Spleen (tissue), 13 donors: ENCODE data around the gene PIGV. TPM values are rescaled to one million over a fixed set of nuclear protein-coding genes. Genes with fewer than 3 reads are reported as not detected.

Experiments used
- DNase-seq: peaks from one replicate; pipeline ENCODE4 v3.0.0-alpha.2; 2020
- H3K27ac ChIP-seq, 8 donors: fragments of 200-600 bp; sonication (generic) in 7 of 8; 1 replicate in 4 of 8; 2 replicates in 4 of 8; pipeline versions ENCODE4 v1.5.0 to v1.8.0; 2016 to 2021; ENCODE audit warnings: inconsistent platforms in 4 of 8, mild to moderate bottlenecking in 4 of 8, moderate library complexity in 1 of 8
- H3K27me3 ChIP-seq, 7 donors: fragments of 200-600 bp; sonication (generic) in 6 of 7; replicated peaks in 1 of 7; 1 replicate in 4 of 7; 2 replicates in 3 of 7; pipeline versions ENCODE4 v1.5.0 to v1.8.0; 2016 to 2021; ENCODE audit warnings: inconsistent platforms in 3 of 7, mild to moderate bottlenecking in 1 of 7
- H3K36me3 ChIP-seq, 6 donors: fragments of 200-600 bp; sonication (generic) in 5 of 6; 1 replicate in 4 of 6; 2 replicates in 2 of 6; pipeline versions ENCODE4 v1.5.0 to v1.8.0; 2016 to 2021; ENCODE audit warnings: inconsistent platforms in 2 of 6
- H3K4me1 ChIP-seq, 6 donors: fragments of 200-600 bp; sonication (generic) in 5 of 6; 1 replicate in 3 of 6; 2 replicates in 3 of 6; pipeline versions ENCODE4 v1.5.0 to v1.8.0; 2016 to 2021; ENCODE audit warnings: inconsistent platforms in 3 of 6
- H3K4me3 ChIP-seq, 8 donors: fragments of 200-600 bp; sonication (generic) in 7 of 8; 1 replicate in 4 of 8; 2 replicates in 4 of 8; pipeline versions ENCODE4 v1.5.0 to v1.8.0; 2016 to 2021; ENCODE audit warnings: inconsistent platforms in 4 of 8, mild to moderate bottlenecking in 4 of 8, moderate library complexity in 2 of 8
- H3K9me3 ChIP-seq, 8 donors: fragments of 200-600 bp; sonication (generic) in 7 of 8; 1 replicate in 4 of 8; 2 replicates in 4 of 8; pipeline versions ENCODE4 v1.5.0 to v1.8.0; 2016 to 2021; ENCODE audit warnings: inconsistent platforms in 4 of 8
- CTCF ChIP-seq, 11 experiments: fragments of 200-600 bp in 7 of 11; fragments of 450-650 bp in 4 of 11; sonication (generic) in 4 of 11; IDR thresholded peaks in 8 of 11; conservative IDR thresholded peaks in 3 of 11; 1 replicate in 7 of 11; 2 replicates in 4 of 11; pipeline versions ENCODE4 v1.4.0 to v1.8.0; 2016 to 2021; ENCODE audit warnings: antibody characterized with exemption in 11 of 11, inconsistent platforms in 4 of 11, mild to moderate bottlenecking in 1 of 11
- POLR2A ChIP-seq, 3 donors: fragments of 450-650 bp; IDR thresholded peaks; one replicate each; pipeline ENCODE4 v1.5.1; 2017; ENCODE audit warnings: antibody characterized with exemption in 3 of 3, mild to moderate bottlenecking in 1 of 3
- POLR2AphosphoS5 ChIP-seq, 3 donors: sonication (generic); formaldehyde crosslinking; IDR thresholded peaks; one replicate each; pipeline ENCODE4 v1.5.1; 2017; ENCODE audit warnings: antibody characterized with exemption in 3 of 3
- WGBS, 5 donors: extraction: QIAGEN DNeasy Blood & Tissue Kit in 3 of 5; methylation state at CpG; one replicate each; pipeline versions ENCODE4 v1.1.5 to v1.1.7; 2013 to 2018; 5-methylcytosine and 5-hydroxymethylcytosine counted together
- intact Hi-C: fragments of 100-400 bp; cut with DNase I; formaldehyde crosslinking; loops from one replicate; pipeline ENCODE4 v1.15.0; 2023; ENCODE audit warnings: low total_unique reads
- long read RNA-seq, 2 donors: transcript quantifications; one replicate each; lab custom pipeline, GENCODE V29; 2026
- polyA plus RNA-seq, 3 donors: library from polyadenylated mRNA; stranded (reverse); fragments of 200-250 nt; gene quantifications; one replicate each; pipeline ENCODE4 v1.2.1, GENCODE V29; 2013
- total RNA-seq, 7 donors: library from RNA; depleted of rRNA in 3 of 7; stranded (reverse); fragments of >200 nt in 3 of 7; fragmentation: NEBNext Ultra II Directional in 4 of 7; extraction: Animal tissue kit (Norgen Biotek cat#: 25700) in 4 of 7; gene quantifications; one replicate each; pipeline versions ENCODE4 v1.1.0 to v1.2.1, GENCODE V29; 2016 to 2021
- donor health status: healthy with polysubstance abuse.
- donor health status: DM: no; HTN: no; CAD: no; lungs with moderate emphysema.
- donor health status: DM: no; HTN: no; CAD: no.
- donor health status: Bipolar disorder and iron deficiency.
- donor health status: healthy.
- donor health status: DM: no; HTN: no; CAD: no.
- donor health status: DM: yes; HTN: yes; CAD: no.

Gene PIGV
- total RNA-seq, result 10 to 100 TPM in 6 of 7 donors, 1 to 10 TPM in 1; 8.1 to 21.8 (median 12.5) TPM
- 1 to 10 TPM; 4.8 to 6.6 (median 5.2) TPM for polyA plus RNA-seq
- long read RNA-seq, donor 1, partial matches to known transcripts, result 0 of 1 reads
- long read RNA-seq, donor 1, other reads (novel, unspliced or antisense), result 0 of 1 reads
- long read RNA-seq, donor 2, partial matches to known transcripts, result 0 of 1 reads
- long read RNA-seq, donor 2, other reads (novel, unspliced or antisense), result 0 of 1 reads

- intact Hi-C loops, result loop anchor here (5.0 kb wide), 1 partner anchor 91 kb away; the partner anchor contains the start of gene ARID1A
- DNase-seq, result peak; percentile 97
- TF ChIP-seq POLR2A (IDR thresholded peaks at IDR 0.05), result peak in 2 of 3 donors; percentile 6 to 46
- TF ChIP-seq POLR2AphosphoS5 (IDR thresholded peaks at IDR 0.05), result peak; percentile 91 to 93 (median 93)
- TF ChIP-seq CTCF (IDR thresholded peaks at IDR 0.05 in 8 of 11, conservative IDR thresholded peaks at IDR 0.05 in 3 of 11), result peak in 10 of 11 experiments; percentile 20 to 71 (median 46)
- H3K4me1 ChIP-seq, result peaks cover 44 to 84% (median 67%) of the 10 kb centered on the region in 6 donors
- WGBS, 5 donors, result 0 to 1% (median 0%) methylated on average over 24 to 63 of the region's 63 CpGs
- H3K36me3 ChIP-seq, result peaks cover 0 to 32% (median 0%) of the 10 kb centered on the region in 6 donors
- peak within 1 kb of the TSS; percentile 63 to 96 (median 75) for H3K4me3 ChIP-seq
- H3K27ac ChIP-seq, result peak within 1 kb of the TSS; percentile 96 to 100 (median 99)
- no peaks in the 10 kb centered on the region for H3K9me3 ChIP-seq
- H3K27me3 ChIP-seq, result no peaks in the 10 kb centered on the region
These were observed at the start of gene PIGV for GRCh38 chr1:26787706-26788514. Gene PIGV (plus strand): TSS chr1:26787950. CDS start chr1:26790816, 2,866 bp downstream.

- Histone ChIP-seq H3K36me3 (peaks cover 2 to 87% (median 58%) of the 10 kb centered on the region in 6 donors), H3K4me1 (peaks cover 38 to 92% (median 73%) of the 10 kb centered on the region in 6 donors), H3K9me3 (no peaks in the 10 kb centered on the region), H3K4me3 (no peak overlapping the region), H3K27me3 (no peaks in the 10 kb centered on the region), H3K27ac (peak overlapping the region in 7 of 8 donors; percentile 9 to 94 (median 90))
- intact Hi-C loops, result no loop called here
- DNase-seq, result no peak
- 50 to 59% (median 57%) methylated on average over 4 of the region's 4 CpGs for WGBS, 5 donors
- TF ChIP-seq POLR2AphosphoS5 (IDR thresholded peaks at IDR 0.05), result no peak
- no peak for TF ChIP-seq CTCF (IDR thresholded peaks at IDR 0.05 in 8 of 11, conservative IDR thresholded peaks at IDR 0.05 in 3 of 11)
- no peak for TF ChIP-seq POLR2A (IDR thresholded peaks at IDR 0.05)
These were observed 48.3 kb upstream of the PIGV start for GRCh38 chr1:26739329-26739914.

- H3K4me3 ChIP-seq, result no peak overlapping the region
- no peaks in the 10 kb centered on the region for H3K27me3 ChIP-seq
- peaks cover 2 to 83% (median 51%) of the 10 kb centered on the region in 6 donors for H3K36me3 ChIP-seq
- 84 to 91% (median 88%) methylated on average over 3 of the region's 3 CpGs for WGBS, 5 donors
- no peak for DNase-seq
- intact Hi-C loops, result loop anchor here (10.0 kb wide), 1 partner anchor 45 kb away; the partner anchor contains the start of gene ARID1A
- H3K9me3 ChIP-seq, result no peaks in the 10 kb centered on the region
- H3K27ac ChIP-seq, result peak overlapping the region in 7 of 8 donors; percentile 9 to 94 (median 90)
- peaks cover 45 to 92% (median 74%) of the 10 kb centered on the region in 6 donors for H3K4me1 ChIP-seq
- no peak for TF ChIP-seq POLR2AphosphoS5 (IDR thresholded peaks at IDR 0.05)
- no peak for TF ChIP-seq CTCF (IDR thresholded peaks at IDR 0.05 in 8 of 11, conservative IDR thresholded peaks at IDR 0.05 in 3 of 11)
- TF ChIP-seq POLR2A (IDR thresholded peaks at IDR 0.05), result no peak
These were observed 47.6 kb upstream of the PIGV start for GRCh38 chr1:26740023-26740634.
